K562 treated with DMSO at 1 percent for 12 hours (cell line): ENCODE results near the gene LGR4. TPM values are rescaled to one million over a fixed set of nuclear protein-coding genes. Genes with fewer than 3 reads are reported as not detected.

Experiments
- total RNA-seq: library from RNA; unstranded; fragments of 300-600 nt; gene quantifications from 2 replicates; pipeline ENCODE4 v1.2.3, GENCODE V29; 2022; ENCODE audit not compliant: insufficient read depth

LGR4 gene, protein sequence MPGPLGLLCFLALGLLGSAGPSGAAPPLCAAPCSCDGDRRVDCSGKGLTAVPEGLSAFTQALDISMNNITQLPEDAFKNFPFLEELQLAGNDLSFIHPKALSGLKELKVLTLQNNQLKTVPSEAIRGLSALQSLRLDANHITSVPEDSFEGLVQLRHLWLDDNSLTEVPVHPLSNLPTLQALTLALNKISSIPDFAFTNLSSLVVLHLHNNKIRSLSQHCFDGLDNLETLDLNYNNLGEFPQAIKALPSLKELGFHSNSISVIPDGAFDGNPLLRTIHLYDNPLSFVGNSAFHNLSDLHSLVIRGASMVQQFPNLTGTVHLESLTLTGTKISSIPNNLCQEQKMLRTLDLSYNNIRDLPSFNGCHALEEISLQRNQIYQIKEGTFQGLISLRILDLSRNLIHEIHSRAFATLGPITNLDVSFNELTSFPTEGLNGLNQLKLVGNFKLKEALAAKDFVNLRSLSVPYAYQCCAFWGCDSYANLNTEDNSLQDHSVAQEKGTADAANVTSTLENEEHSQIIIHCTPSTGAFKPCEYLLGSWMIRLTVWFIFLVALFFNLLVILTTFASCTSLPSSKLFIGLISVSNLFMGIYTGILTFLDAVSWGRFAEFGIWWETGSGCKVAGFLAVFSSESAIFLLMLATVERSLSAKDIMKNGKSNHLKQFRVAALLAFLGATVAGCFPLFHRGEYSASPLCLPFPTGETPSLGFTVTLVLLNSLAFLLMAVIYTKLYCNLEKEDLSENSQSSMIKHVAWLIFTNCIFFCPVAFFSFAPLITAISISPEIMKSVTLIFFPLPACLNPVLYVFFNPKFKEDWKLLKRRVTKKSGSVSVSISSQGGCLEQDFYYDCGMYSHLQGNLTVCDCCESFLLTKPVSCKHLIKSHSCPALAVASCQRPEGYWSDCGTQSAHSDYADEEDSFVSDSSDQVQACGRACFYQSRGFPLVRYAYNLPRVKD
- total RNA-seq, result 1.9 and 7.7 TPM in 2 replicates

DNA sequence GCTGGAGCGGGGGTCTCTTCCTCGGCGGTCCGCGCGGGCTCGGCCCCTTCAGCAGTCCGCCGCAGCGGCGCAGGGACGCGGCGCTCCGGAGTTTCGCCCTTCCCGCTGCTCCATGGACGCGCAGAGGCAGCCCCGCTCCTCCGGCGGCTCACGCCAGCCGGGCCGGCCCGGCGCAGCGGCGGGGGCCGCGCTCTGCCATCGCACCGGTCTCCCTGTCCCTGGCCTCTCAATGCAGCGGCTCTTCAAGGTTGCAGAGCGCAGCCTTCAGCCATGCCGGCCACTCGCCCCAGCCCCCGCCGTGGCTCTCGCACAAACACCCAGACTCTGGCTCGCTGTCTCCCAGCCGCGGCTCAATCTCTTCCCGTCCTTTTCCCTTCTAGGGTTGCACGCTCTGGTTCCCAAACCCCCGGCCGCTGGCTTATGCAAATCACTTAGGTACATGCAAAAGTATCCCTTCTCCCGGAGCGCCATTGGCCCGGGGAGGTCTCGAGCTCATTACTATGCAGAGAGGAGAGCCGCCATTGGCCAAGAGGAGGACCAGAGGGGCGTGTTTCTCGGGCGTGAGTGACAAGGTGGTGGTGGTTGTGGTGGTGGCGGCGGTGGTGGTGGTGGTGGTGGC lies at the start of gene LGR4:
TSS of gene LGR4 (minus strand) at position 393 of the 619 bp plus-strand sequence. CDS start 488 bp downstream, outside the sequence.

DNA sequence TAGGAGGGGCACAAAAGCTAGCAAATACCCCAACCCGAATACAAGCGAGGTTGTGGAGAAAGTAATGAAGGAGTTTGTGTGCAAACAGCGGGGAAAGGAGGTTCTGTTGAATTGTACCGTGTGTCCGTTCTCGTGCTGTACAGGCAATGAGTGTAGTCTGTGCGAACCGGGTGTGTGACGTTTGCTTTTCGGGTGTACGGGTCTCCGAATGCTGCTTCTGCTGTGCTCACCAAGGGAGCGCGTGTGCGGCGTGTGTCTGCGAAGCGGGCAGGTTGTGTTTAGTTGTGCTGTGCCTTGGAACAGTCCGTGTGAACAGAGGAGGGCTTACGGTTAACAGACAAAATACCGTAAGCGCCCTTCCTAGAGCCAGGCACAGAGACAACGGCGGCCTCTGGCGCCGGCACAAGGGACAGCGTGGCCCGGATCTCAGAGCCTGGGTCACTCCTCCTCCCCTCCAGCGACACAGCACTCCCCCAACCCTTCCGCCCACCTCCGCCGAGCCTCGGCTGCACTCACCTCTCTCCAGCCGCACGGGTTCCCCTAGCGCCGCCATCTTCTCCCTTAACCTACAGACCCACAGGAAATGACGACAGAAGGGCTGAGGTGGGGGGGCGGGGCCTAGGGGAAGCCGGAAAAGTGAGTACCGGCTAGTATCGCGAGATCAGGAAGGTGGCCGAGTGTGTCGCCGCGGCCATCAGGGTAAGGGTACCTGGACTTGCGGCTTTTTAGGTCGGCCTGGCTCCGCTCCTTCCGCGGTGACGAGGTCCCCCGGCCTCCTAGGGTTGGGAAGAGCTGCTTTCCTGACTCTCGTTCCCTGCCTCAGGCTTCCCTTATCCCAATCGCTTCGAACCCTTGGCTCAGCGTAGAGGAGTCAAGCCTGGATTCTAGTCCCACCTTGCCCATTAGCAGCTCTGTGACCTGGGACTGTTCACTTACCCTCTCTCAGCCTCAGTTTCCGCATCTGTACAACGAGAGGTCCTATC lies 33.9 kb upstream of the LGR4 start, which contains the start of gene LIN7C:
TSS of gene LIN7C (minus strand) at position 570 of the 983 bp plus-strand sequence. CDS start at position 553, 17 bp downstream.

DNA sequence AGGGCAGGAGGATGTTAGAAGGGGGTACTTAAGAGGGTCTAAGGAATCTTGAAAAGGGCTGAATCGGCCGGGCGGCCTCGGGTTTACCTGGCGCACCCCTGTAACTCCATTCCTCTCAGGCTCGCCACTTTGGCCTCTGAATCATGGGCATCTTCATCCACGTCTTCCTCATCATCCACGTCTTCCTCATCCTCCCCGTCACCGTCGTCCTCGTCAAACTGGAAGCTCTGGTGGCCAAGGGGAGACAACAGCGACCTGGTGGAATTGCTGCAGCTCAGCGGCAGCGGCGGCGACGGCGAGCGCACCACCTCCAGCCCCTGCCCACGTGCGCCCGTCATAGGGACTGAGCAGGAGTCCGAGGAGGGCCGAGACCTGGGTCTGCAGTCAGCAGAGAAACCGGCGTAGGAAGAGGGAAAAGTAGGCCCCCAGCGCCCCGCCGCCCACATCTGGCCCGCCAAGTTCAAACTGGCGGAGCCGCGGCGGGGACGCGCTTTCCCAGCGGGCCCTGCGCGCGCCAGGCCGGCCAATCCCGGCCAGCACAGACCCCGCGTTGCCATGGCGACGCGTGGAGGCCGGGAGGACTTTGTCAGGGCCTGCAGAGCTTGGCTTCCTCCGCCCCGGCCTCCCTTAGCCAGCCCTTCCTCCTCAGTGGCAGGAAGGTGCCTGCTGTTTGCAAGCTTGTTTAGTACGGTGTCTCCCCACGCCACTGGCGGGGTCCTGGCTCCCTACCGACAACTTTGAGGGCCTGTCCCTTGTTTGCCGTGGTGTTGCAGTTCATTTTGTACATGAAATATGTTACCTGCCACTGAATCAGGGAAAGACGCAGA lies 109.6 kb downstream of the LGR4 start, which contains the start of gene CCDC34:
TSS of gene CCDC34 (minus strand) at position 467 of the 827 bp plus-strand sequence. CDS start at position 446, 21 bp downstream.

Other genes starting within 250 kb of the LGR4 start
- 16.2 and 17.4 TPM in 2 replicates for gene CCDC34, start 109.6 kb downstream of the LGR4 start, total RNA-seq
- 3.7 and 8.6 TPM in 2 replicates for gene LIN7C, start 34.0 kb upstream of the LGR4 start, total RNA-seq
- not detected in 2 replicates for gene BDNF, start 227.7 kb upstream of the LGR4 start, total RNA-seq